GM19324 (cell line): ENCODE data around the gene WDR82.

Experiments
- ATAC-seq: cut with Tn5 transposase; IDR thresholded peaks from one replicate; pipeline ENCODE4 v1.9.1; 2021; ENCODE audit warnings: mild to moderate bottlenecking, moderate library complexity; ENCODE audit not compliant: unreplicated experiment, low FRiP score

Gene WDR82

DNA sequence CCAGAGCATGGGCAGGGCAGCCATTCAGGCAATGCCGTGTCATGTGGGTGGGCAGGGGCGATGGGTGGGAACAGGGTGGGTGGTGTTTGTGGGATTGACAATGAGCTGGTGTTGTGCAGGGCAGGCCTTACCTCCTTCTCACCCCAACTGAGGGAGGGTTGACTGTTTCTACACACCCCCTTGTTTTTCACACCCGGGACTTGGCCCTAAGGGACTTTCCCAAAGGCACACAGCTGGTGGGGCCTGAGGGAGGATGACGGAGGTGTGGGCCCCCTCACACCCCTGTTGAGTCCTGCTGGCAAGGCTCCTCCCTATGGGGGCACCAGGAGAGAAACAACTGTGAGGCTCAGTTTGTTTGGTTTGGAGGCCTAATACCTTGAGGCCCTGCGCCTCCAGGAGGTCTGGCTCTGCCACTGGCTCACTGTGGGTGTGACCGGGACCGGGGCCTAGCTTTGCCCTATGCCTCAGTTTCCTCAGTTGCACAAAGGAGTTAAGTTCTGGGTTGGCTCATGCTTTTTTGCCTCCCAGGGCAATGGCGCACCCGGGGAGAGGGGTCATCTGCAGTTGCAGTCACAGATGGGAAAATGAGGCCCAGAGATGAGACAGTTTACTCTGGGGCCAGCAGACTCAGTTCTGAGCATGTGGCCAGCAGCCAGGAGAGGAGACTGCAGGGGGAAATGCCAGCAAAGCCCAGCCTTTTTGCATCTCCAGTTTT is 32.6 kb upstream of the WDR82 start:
- ATAC-seq = peak; percentile 39

DNA sequence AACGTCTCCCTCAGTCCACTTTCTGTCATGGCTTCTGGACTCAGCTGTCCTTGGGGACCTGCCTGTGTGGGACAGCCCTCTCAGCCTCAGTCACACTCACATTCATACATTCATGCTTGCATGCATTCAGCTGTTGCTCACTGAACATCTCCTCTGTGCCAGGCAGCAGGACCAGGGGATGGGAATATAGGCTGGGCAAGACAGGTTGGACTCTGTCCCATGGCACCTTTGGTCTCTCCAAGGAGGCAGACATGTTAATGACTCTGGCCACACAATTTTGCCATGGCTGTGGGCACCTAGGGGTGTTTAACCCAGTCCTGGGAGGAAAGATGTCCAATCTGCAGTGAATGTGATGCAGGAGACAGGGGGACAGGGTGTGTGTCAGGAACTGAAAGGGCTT is 29.9 kb upstream of the WDR82 start:
- no peak for ATAC-seq

DNA sequence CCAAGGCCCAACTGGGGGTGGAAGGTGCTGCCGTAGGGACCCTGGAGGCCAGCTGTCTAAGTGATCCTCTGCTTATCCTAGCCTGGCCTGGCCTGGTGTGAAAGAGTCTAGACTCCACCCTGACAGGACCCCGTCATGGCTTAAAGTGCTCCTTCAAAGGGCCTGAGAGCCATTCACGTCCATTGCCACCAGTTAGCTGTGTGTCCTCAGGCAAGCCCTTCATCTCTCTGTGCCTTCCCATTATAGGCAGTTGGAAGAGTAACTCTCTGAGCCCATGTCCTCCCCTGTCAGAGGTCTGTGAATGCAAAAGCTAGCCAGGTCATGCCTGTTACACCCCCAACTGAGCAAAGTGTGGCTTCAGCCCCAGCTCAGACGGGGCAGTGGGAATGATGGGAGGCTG is 28.5 kb upstream of the WDR82 start:
- no peak for ATAC-seq

DNA sequence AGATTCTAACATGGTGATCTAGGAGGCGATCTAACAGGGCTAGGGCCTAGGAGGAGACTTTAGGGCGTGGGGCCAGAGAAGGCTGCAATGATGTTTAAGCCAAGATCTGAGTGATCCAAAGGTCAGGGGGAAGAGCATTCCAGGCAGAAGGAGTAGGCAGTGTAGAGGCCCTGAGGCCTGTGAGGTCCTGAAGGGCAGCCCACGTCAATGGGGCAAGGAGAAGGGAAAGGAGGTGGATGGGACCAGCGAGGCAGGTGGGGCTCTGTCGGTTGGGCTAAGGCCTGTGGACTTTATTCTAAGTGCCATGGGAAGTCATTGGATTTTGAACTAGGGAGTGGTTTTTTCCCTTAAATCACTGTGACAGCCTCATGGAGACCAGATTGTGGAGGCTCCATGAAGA is 27.5 kb upstream of the WDR82 start:
- no peak for ATAC-seq

DNA sequence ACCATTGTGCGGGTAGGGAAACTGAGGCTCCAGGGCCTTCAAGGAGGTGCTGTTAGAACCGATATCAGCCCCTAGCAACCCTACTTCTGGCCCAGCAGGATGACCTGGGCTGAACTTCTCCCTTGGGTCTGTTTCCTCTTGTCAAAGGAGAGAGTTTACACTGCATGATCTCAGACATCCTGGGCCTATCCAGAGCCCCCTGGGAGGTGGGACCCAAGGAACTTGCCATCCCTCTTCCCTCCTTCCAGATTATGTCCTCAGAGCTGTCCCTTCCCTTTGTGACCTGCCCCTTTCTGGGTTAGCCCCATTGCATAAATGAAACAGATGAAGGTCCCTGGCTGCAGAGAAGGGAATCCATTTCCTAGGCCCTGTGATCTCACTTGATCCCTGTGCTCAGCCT is 25.4 kb upstream of the WDR82 start:
- no peak for ATAC-seq

DNA sequence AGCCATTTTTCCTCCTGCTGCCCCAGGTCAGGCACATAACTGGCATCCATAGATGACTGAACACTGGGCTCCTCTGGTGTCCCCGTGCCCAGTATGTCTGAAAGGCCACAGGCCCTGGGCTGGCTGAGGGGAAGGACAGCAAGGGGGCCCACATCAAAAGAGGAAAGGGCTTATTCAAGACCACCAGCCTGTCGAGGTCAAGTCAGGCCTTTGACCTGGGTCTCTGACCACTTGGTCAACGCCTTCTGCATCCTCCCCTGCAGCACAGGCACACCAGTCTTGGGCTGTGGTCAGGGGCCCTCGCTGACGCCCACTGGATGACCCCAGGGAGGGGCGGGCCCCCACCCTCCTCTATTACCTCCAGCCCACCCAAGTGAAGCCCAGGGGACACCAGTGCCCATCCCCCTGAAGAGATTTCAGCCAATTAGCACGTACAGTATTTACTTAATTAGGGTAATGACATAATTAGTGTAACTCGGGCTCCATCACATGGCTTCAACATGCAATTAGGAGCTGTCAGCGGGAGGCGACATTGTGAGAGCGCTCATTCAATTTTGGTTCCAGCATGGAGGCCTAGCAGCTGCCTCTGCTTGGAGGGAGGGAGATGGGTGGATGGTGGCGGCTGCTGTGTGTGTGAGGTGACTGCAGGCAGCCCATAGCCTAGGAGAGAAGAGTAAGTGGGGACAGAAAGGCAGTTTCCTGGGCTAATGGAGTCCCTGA is 24.1 kb upstream of the WDR82 start:
- ATAC-seq = no peak

DNA sequence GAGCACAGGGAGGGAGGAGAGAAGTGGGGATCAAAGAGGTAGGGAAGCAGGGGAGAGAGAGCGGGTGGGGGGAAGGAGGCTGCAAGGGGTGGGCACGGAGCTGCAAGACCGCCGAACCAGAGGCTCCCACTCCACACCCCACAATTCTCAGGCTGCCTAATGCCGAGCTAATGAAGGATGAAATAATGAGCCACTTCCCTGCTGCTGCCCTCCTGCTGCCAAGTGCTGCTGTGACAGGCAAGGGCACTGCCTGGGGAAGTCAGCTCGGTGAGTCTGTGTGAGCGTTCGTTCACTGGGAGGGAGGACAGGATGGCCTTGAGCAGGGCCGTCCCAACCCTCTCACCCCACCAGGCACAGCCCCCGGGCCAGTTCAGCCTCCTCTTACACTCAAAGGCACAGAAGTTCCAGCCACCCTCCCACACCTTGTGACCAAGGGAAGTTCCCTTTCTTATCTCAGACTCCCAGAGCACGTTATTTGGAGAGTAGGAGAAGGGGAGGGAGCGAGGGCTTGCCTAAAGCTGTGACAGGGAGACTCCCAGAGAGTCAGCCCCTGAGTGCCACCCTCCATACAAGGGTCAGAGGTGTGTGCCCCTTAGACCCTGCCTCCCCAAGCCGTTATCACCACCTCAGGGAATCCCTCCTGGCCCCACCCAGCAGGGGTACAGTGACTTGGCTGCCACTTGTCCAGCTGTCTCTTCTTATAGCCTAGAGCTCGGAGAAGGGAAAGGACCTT is 21.6 kb upstream of the WDR82 start:
- ATAC-seq = no peak

DNA sequence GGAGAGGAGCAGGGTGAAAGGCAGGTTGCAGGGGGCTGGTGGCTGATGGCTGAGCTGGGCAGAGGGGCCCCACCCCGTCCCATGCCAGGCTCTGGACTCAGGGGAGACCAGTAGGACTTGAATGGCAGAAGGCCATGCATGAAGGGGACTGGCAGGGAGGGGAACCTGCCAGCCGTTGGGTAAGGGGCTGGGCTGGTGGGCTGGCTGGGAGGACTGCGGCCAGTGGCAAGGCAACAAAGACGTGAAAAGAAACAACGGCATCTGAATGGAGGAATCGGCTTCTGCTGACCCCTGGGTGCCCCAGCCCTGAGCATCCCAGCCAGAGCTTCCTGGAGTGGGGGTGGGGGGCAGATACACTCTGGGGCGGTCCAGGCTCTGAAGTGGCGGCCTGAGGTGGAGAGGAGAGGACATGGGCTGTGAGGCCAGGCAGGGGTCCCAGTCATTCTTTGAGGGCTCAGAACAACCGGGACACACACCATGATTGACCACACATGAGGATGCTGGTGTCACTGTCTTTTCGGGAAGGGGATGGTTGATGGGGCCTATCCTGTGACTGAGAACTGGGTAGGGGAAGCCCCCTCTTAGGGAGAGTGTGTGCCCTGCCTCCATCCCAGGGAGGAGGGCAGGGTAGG is 20.9 kb upstream of the WDR82 start:
- no peak for ATAC-seq

DNA sequence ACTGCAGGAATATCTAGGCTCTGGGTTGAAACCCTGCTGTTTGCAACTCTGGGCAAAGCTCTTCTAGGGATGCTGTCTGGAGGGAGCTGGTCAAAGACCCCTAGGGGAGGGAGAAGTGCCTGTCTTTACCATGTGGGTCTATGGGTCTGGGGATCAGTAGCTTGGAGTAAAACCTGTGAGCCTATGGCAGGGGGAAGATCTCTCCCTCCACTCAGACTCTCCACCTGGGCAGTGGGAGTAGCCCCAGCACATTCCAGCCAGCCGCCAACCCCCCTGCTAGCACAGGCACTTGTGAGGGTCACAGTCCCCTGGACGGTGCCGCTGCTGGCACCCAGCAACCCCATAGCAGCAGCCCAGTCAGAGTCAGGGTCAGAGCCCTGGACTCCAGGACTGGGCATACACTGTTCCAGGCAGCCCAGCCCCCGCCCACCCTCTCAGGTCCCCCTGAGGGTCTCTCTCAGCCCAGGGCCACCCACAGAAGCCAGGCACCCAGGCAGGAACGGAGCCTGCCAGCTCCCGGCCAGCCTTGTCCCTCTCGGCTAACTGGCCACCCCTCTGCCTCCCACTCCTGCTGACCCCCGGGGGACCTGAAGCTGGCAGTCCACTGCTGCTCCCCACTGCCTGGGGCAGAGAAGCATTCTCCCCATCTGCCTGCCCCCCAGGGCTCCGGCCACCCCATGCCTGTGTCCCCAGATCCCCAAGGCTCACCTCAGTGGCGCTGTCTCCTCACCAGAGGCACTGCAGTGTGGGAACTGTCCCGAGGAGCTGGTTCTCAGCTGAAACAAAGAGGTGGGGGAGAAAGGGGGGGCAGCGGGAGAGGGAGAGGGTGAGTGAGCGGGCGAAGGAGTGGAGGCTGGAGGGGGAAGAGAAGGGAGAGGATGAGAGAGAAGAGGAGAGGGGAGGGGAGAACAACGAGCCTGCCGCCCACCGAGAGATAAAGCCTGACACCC is 20.0 kb upstream of the WDR82 start:
- no peak for ATAC-seq

DNA sequence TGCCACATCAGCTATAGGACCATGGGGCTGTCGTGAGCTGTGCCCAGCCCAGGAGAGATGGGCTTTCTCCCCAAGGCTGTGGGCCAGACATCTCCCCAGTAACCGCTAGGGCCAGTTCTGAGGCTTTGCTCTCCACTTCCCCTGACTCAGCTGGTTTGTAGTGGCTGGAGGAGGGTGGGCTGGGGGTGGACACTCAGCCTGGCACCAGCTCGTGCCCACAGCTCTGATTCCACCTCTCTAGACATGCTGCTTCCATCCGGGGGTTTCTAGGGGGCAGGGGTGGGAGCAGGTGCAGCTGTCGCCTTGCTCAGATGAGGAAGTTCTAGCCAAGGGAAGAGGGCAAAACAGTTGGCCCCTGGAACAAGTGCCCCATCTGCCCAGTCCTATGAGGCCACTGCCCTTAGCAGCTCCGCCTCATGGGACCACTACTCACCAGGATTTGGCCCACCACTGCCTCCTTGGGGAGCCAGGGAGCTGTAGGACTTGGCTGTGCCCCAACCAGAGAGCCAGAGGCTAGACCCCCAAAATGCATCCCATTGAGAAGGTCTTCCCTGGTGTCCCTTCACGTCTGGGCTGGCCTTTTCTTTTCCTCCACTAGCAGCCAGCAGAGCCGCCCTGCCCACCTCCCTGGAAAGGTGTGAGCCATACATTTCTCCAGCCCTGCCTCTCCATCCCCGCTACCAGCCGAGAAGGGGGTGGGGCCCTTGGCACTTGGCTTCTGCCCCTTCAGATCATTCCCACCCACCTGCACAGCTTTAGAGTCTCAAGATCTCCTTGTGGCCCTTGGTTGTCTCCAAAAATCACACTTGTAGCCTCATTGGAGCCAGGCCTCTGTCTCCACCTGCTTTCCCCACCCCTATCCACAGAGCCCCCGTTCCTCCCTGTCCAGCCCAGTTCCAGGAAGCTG is 19.0 kb upstream of the WDR82 start:
- no peak for ATAC-seq

DNA sequence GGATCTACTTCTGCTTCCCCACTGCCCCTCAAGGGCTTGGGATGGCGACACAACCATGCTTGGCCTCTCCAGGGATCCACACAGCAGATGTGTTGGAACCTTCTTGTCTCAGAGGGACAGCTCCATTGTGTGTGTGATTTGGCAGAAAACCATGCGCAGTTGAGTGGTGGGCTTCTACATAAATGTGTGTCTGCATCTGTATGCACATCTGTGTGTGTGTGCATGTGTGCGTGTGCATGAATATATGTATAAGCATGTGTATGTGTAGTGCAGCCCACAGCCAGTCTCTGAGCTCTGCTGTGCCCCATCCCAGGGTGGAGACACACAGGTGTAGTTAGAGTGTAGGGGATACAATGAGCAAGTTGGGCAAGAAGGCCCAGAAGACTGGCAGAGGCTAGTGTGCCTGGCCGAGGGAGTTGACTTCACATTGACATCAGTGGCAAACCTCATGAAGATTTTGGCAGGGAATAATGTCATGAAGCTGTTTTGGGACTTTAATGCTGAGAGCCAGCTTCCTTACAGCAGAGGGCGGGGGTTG is 17.3 kb upstream of the WDR82 start:
- ATAC-seq = no peak

DNA sequence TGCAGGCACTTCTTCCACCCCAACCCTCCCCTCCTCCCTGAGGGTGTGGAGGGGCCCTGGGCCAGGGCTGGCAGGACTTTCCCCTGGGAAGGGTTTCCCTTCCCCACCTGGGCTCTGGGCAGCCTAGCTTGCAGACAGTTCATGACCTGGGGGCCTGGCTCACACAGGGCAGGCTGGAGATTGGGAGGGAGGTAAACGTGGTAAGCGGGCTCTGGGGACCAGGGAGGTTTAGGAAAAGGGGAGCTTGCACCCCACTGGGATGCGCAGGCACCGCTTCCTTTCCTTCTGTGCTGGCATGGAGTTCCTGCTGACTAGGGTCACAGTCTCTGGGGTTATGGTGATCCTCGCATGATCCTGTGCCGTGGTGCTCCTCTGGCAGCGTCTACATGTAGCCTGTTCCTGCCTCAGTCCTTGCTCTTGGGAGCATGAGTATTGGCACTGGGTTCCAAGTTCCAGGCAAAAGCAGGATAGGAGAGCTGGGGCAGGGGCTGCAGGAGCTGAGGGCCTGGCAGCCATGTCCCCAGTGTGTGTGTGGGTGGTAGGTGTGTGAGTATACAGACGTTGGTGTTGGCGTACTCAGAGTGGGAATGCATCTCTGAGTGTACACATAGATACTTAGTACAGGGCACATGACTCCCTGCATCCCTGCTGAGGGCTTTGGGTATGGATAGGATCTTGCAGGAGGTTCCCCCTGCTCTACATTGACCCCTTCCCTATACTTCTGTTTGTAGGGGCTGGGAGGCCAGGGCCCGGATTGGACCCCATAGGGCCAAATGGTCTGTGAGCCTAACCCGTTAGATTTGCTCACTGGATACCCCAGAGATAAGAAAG is 16.1 kb upstream of the WDR82 start:
- no peak for ATAC-seq

DNA sequence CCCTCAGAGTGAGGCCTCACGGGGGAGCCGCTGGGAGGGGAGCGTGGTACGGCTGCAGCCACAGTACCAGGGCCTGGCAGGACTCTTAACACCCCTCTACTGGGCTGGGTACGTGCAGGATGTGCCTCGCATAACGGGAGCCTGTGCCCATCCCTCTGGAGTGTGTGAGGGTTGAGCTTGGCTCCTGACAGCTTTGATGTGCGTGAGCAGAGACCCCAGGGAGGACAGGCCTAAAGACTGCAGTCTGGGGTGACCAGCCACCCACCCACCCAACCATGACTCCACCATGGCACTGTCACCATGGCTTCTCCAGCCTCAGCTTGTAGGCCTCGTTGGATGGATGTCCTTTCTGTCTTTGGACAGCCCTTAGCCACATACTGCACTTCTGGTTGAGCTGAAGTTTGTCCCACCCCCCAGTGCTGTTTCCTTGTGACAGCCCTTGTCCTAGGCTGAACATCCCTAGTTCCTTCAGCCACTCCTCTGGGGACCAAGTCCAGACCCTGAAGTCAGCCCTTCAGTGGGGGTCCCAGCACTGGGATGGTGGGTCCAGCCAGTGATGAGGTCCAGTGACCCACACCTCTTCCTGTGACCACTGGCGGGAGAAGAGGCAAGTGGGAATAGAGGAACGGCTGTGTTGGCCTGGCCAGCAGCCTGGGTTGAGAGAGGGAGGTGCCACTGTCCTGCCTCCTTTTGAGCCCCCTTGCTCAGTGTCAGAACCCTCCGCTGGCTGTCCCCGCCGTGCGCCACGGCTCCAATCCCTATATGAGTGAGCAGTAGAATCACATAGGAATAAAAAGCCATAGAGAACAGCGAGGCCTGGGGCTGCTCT is 15.3 kb upstream of the WDR82 start:
- ATAC-seq = no peak

DNA sequence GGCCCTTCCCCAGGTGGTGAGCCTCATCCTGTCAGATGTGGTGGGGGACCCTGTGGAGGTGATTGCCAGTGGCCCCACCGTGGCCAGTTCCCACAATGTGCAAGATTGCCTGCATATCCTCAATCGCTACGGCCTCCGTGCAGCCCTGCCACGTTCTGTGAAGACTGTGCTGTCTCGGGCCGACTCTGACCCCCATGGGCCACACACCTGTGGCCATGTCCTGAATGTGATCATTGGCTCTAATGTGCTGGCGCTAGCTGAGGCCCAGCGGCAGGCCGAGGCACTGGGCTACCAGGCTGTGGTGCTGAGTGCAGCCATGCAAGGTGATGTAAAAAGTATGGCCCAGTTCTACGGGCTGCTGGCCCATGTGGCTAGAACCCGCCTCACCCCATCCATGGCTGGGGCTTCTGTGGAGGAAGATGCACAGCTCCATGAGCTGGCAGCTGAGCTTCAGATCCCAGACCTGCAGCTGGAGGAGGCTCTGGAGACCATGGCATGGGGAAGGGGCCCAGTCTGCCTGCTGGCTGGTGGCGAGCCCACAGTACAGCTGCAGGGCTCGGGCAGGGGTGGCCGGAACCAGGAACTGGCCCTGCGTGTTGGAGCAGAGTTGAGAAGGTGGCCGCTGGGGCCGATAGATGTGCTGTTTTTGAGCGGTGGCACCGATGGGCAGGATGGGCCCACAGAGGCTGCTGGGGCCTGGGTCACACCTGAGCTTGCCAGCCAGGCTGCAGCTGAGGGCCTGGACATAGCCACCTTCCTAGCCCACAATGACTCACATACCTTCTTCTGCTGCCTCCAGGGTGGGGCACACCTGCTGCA is 14.0 kb upstream of the WDR82 start:
- no peak for ATAC-seq

DNA sequence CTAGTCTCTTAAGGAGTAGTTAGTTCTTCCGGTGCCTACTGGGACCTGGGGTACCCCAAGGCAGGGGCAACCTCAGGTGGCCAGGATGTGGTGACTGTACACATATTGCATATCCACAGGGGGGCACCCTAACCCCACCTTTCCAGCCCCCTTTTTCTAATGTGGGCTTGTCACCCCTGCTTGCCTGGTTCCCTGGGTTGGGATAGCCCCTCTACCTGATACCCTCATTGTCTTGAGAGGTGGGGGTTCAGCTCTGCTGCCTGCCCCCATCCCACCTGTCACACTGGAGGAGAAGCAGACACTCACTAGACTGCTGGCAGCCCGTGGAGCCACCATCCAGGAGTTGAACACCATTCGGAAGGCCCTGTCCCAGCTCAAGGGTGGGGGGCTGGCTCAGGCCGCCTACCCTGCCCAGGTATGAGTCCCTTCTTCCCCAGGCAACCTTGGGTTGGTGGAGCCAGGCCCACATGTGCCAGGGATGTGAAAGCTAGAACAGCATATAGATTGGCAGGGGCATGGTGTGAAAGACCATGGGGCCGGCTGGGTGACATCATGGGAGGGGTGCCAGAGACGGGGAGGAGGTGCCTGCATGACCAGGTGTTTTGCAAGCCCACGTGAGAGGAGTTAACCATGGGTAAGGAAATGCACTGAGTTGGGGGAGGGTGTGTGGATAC is 13.2 kb upstream of the WDR82 start:
- no peak for ATAC-seq
